AG04450 (cell line): ENCODE data around the gene TRAPPC12. TPM values are rescaled to one million over a fixed set of nuclear protein-coding genes. Genes with fewer than 3 reads are reported as not detected.

ENCODE experiments used
- CTCF ChIA-PET: fragments of 300-600, 350-600 bp; formaldehyde crosslinking; extraction: SDS; loops from one replicate; lab custom pipeline; 2022; ENCODE audit warnings: antibody characterized with exemption, inconsistent platforms; lab: Charles Lee
- POLR2A ChIA-PET: fragments of 350-600 bp; formaldehyde crosslinking; extraction: SDS; loops from one replicate; lab custom pipeline; 2021; ENCODE audit warnings: antibody characterized with exemption, inconsistent platforms; lab: Yijun Ruan, JAX
- DNase-seq: peaks from one replicate; pipeline ENCODE4 v3.0.0-alpha.2; 2011; ENCODE audit warnings: low read depth, low spot score
- H3K27ac ChIP-seq: one replicate; pipeline ENCODE4 v1.5.1; 2012; ENCODE audit warnings: low read depth, low read length, control low read depth
- H3K27me3 ChIP-seq: one replicate; pipeline ENCODE4 v1.6.0; 2012; ENCODE audit warnings: low read length; ENCODE audit not compliant: control insufficient read depth, insufficient read depth
- H3K4me3 ChIP-seq: 2 replicates; pipeline ENCODE4 v1.5.1; 2011; ENCODE audit warnings: mild to moderate bottlenecking, low read depth, low read length, control low read depth
- H3K9me3 ChIP-seq: 2 replicates; pipeline ENCODE4 v1.5.1; 2012; ENCODE audit warnings: low read length; ENCODE audit not compliant: control insufficient read depth, insufficient read depth
- polyA plus RNA-seq: library from polyadenylated mRNA; depleted of rRNA; stranded (reverse); fragments of >200 nt; gene quantifications from 2 replicates; pipeline ENCODE4 v1.2.3, GENCODE V29; 2011
- TF ChIP-seq, protein P1 (sequence below): IDR thresholded peaks from 2 replicates; pipeline ENCODE4 v1.5.1; 2011; ENCODE audit warnings: low read depth, low read length, control low read depth, inconsistent platforms

TRAPPC12 gene
- polyA plus RNA-seq, 1 experiment: 41.7 TPM

- no peak overlapping the region for H3K4me3 ChIP-seq
- POLR2A ChIA-PET: no interaction called here
- CTCF ChIA-PET: no interaction called here
- no peak overlapping the region for H3K27ac ChIP-seq
- TF ChIP-seq, protein P1, sequence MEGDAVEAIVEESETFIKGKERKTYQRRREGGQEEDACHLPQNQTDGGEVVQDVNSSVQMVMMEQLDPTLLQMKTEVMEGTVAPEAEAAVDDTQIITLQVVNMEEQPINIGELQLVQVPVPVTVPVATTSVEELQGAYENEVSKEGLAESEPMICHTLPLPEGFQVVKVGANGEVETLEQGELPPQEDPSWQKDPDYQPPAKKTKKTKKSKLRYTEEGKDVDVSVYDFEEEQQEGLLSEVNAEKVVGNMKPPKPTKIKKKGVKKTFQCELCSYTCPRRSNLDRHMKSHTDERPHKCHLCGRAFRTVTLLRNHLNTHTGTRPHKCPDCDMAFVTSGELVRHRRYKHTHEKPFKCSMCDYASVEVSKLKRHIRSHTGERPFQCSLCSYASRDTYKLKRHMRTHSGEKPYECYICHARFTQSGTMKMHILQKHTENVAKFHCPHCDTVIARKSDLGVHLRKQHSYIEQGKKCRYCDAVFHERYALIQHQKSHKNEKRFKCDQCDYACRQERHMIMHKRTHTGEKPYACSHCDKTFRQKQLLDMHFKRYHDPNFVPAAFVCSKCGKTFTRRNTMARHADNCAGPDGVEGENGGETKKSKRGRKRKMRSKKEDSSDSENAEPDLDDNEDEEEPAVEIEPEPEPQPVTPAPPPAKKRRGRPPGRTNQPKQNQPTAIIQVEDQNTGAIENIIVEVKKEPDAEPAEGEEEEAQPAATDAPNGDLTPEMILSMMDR: no peak
- no peak for DNase-seq
- H3K9me3 ChIP-seq: no peaks in the 10 kb centered on the region; the same call in 1 of the 2 replicates
- no peaks in the 10 kb centered on the region for H3K27me3 ChIP-seq
These were observed 76.6 kb downstream of the TRAPPC12 start for GRCh38 chr2:3456125-3456524.

- POLR2A ChIA-PET: no interaction called here
- no peak overlapping the region for H3K4me3 ChIP-seq
These were observed 78.3 kb downstream of the TRAPPC12 start for GRCh38 chr2:3457524-3458395.

GRCh38 chr2:3458396-3459184 lies 79.1 kb downstream of the TRAPPC12 start:
- Histone ChIP-seq H3K27ac (no peak overlapping the region), H3K9me3 (no peaks in the 10 kb centered on the region; the same call in 1 of the 2 replicates), H3K27me3 (no peaks in the 10 kb centered on the region), H3K4me3 (no peak overlapping the region)
- TF ChIP-seq, protein P1: no peak
- CTCF ChIA-PET: interaction anchor here (1.6 kb wide), 1 partner anchor 34 kb away, joined by 5 read pairs; no protein-coding TSS in a partner anchor
- DNase-seq: no peak
- POLR2A ChIA-PET: no interaction called here

More at GRCh38 chr2:3457524-3458395, 78.3 kb downstream of the TRAPPC12 start:
- Histone ChIP-seq H3K27ac (no peak overlapping the region), H3K9me3 (no peaks in the 10 kb centered on the region; the same call in 1 of the 2 replicates), H3K27me3 (no peaks in the 10 kb centered on the region)
- DNase-seq: no peak
- CTCF ChIA-PET: interaction anchor here (1.6 kb wide), 1 partner anchor 33 kb away, joined by 5 read pairs; no protein-coding TSS in a partner anchor
- TF ChIP-seq, protein P1: no peak

- TF ChIP-seq, protein P1: no peak
- CTCF ChIA-PET: interaction anchor here (1.6 kb wide), 1 partner anchor 35 kb away, joined by 5 read pairs; no protein-coding TSS in a partner anchor
These were observed 79.9 kb downstream of the TRAPPC12 start for GRCh38 chr2:3459185-3460015.

More at GRCh38 chr2:3459185-3460015, 79.9 kb downstream of the TRAPPC12 start:
- no peak for DNase-seq
- no peaks in the 10 kb centered on the region for H3K27me3 ChIP-seq
- no peaks in the 10 kb centered on the region; the same call in 1 of the 2 replicates for H3K9me3 ChIP-seq
- H3K27ac ChIP-seq: no peak overlapping the region
- H3K4me3 ChIP-seq: no peak overlapping the region
- POLR2A ChIA-PET: no interaction called here
